ENCODE results near the gene VWC2.
"Not testable (repeated sequence)": the region's sequence is repeated elsewhere in the genome, so short reads cannot be mapped to it uniquely, and the experiment has no call there.

Gene VWC2

DNA sequence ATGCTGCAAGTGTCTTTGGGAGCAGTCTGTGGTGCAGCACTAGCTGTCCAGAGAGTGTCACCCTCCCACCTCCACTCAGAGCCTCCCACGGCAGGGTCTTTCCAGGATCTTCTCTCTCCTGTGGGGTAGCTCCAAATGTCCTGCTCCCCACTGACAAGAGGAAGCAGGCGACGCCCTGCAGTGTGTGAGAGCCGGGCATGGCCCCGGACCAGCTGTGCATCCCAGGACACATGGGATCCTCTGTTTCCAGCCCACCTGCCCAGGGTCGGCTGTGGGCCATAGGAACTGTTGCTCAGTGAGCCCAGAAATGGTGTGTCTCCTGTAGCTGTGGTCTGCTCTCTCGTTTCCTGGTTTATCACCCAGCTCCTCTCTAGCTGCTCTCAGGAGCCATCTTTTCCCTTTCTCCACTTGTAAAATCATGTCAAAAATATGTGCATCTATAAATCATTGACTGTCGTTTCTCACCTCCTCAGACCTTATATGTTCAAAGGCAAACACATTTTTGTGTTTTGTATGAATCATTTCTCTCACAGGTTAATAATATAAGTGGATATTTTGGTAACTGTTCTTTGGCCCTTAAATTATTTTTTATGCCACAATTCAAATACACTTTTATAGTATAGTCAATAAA lies 74.9 kb downstream of the VWC2 start:
- TF ChIP-seq, protein P1, sequence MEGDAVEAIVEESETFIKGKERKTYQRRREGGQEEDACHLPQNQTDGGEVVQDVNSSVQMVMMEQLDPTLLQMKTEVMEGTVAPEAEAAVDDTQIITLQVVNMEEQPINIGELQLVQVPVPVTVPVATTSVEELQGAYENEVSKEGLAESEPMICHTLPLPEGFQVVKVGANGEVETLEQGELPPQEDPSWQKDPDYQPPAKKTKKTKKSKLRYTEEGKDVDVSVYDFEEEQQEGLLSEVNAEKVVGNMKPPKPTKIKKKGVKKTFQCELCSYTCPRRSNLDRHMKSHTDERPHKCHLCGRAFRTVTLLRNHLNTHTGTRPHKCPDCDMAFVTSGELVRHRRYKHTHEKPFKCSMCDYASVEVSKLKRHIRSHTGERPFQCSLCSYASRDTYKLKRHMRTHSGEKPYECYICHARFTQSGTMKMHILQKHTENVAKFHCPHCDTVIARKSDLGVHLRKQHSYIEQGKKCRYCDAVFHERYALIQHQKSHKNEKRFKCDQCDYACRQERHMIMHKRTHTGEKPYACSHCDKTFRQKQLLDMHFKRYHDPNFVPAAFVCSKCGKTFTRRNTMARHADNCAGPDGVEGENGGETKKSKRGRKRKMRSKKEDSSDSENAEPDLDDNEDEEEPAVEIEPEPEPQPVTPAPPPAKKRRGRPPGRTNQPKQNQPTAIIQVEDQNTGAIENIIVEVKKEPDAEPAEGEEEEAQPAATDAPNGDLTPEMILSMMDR (conservative IDR thresholded peaks at IDR 0.05; ENCODE audit: low read length), result no peak
- no peak overlapping the region for H3K4me3 ChIP-seq (ENCODE audit: low read length)
- DNase-seq (ENCODE audit: low read depth), result no peak

- no peak for DNase-seq (ENCODE audit: low read depth)
- no peak overlapping the region for H3K4me3 ChIP-seq (ENCODE audit: low read length)
- TF ChIP-seq, protein P1 (conservative IDR thresholded peaks at IDR 0.05; ENCODE audit: low read length), result no peak
These were observed 77.6 kb downstream of the VWC2 start for GRCh38 chr7:49850921-49851613.

GRCh38 chr7:49851614-49851934 lies 78.1 kb downstream of the VWC2 start:
- H3K4me3 ChIP-seq (ENCODE audit: low read length), result not testable (repeated sequence)

GRCh38 chr7:49852619-49853462 lies 79.4 kb downstream of the VWC2 start:
- TF ChIP-seq, protein P1 (conservative IDR thresholded peaks at IDR 0.05; ENCODE audit: low read length), result peak; percentile 84
- H3K4me3 ChIP-seq (ENCODE audit: low read length), result no peak overlapping the region
- DNase-seq (ENCODE audit: low read depth), result peak; percentile 61

More at GRCh38 chr7:49851614-49851934, 78.1 kb downstream of the VWC2 start:
- not testable (repeated sequence) for DNase-seq (ENCODE audit: low read depth)

DNA sequence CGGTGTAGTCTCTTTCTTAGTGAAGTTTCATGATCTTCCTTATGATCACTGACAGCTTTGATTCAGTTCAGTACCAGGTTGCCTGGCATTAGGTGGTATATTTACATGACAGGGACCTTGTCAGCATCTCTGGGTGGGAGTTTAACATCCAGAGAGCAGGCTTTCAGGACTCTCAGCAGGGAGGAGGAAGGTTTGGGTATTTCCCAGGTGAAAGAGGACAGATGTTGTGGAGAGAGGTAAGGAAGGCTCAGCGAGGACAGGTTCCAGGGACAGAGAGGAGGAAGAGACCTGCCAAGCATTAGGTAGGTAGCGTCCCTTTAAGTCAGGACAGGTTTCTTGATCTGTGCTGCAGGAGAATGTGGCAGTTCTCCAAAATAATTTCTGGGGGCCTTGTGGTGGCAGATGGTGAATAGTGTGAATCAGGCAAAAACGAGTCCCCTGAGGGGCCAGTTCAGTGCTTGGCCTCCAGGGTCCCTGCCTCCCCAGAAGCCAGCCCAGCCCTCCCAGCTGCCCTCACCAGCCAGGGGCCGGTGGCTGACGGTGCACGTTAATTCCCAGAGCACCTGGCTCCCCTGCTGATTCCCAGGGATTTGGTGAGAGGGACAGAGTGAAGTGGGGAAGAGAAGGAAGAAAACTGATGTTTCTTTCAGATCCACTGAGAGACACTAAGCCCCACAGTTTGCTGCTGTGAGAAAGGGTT lies 82.0 kb downstream of the VWC2 start:
- no peak overlapping the region for H3K4me3 ChIP-seq (ENCODE audit: low read length)
- no peak for DNase-seq (ENCODE audit: low read depth)
- TF ChIP-seq, protein P1 (conservative IDR thresholded peaks at IDR 0.05; ENCODE audit: low read length), result no peak

DNA sequence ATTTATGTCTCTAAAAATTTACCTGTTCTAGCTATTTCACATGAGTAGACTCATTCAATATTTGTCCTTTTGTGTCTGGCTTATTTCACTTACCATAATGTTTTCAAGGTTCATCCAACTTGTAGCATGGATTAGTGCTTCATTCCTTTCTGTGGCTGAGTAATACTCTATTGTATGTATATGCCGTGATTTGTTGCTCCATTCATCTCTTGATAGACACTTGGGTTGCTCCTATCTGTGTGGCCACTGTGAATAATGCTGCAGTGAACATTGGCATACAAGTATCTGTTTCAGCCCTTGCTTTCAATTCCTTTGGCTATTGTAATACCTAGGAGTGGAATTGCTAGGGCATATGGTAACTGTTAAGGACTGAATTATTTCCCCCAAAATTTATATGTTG lies 86.9 kb downstream of the VWC2 start:
- no peak for DNase-seq (ENCODE audit: low read depth)
- TF ChIP-seq, protein P1 (conservative IDR thresholded peaks at IDR 0.05; ENCODE audit: low read length), result no peak
- no peak overlapping the region for H3K4me3 ChIP-seq (ENCODE audit: low read length)

DNA sequence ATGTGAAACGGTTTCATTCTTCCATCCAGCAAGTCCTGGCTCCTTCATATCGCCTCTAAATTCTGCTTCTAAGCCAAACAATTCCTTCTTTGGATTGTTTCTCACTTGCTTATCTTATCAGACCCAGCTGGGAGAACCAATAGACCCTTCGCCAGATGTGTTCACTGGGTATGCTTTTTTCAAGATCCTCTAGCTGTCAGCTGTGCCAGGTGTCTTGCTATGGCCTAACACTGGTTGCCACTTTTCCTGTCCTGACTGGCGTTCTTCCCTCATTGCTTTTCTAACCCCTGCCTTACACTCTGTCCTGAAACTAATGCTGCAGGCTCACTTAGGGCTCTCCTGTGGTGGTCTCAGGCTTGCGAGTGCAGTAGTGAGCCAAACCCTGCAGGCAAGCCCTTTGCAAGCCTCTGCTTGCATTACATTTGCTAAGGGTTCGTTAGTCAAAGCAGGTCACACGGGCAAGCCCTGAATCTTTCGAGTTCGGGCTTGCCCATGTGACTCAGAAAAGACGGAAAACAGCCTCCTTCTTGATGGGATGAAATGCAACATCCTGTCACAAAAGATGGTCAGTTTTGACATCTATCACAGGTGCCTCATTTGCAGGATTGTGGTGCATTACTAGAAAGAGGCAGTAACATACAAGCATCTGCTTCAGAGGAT lies 92.8 kb downstream of the VWC2 start:
- TF ChIP-seq, protein P1 (conservative IDR thresholded peaks at IDR 0.05; ENCODE audit: low read length), result no peak
- no peak overlapping the region for H3K4me3 ChIP-seq (ENCODE audit: low read length)
- no peak for DNase-seq (ENCODE audit: low read depth)

Measured in AG10803 (cell line).